ENCODE results near the gene RNF167. TPM values are rescaled to one million over a fixed set of nuclear protein-coding genes. Genes with fewer than 3 reads are reported as not detected.

The RNF167 gene
- total RNA-seq, 1 donor from 2014 or later: 98.8 TPM

GRCh38 chr17:4967539-4968485 is 27.7 kb downstream of the RNF167 start, which contains the start of gene SPAG7:
TSS of gene SPAG7 (minus strand) at chr17:4967817. CDS start at chr17:4967804, 13 bp downstream.
- no peak for TF ChIP-seq CTCF (conservative IDR thresholded peaks at IDR 0.05)
- Mint-ChIP-seq H3K4me1 (ENCODE audit: unreplicated experiment) (peaks cover 37% of the 10 kb centered on the region), H3K36me3 (peaks cover 20% of the 10 kb centered on the region), H3K9me3 (no peaks in the 10 kb centered on the region), H3K27ac (no peak within 1 kb of the TSS), H3K4me3 (no peak within 1 kb of the TSS), H3K27me3 (no peaks in the 10 kb centered on the region)
- DNase-seq (ENCODE audit: extremely low spot score, unreplicated experiment): peak; percentile 97

GRCh38 chr17:4968486-4969046 is 28.5 kb downstream of the RNF167 start:
- no peaks in the 10 kb centered on the region for H3K9me3 Mint-ChIP-seq
- H3K4me3 Mint-ChIP-seq: no peak overlapping the region
- peaks cover 41% of the 10 kb centered on the region for H3K4me1 Mint-ChIP-seq (ENCODE audit: unreplicated experiment)
- no peaks in the 10 kb centered on the region for H3K27me3 Mint-ChIP-seq
- no peak overlapping the region for H3K27ac Mint-ChIP-seq
- no peak for DNase-seq (ENCODE audit: extremely low spot score, unreplicated experiment)
- H3K36me3 Mint-ChIP-seq: peaks cover 21% of the 10 kb centered on the region
- no peak for TF ChIP-seq CTCF (conservative IDR thresholded peaks at IDR 0.05)

GRCh38 chr17:4969047-4969550 is 29.0 kb downstream of the RNF167 start:
- peaks cover 25% of the 10 kb centered on the region for H3K36me3 Mint-ChIP-seq
- H3K9me3 Mint-ChIP-seq: no peaks in the 10 kb centered on the region
- no peak for TF ChIP-seq CTCF (conservative IDR thresholded peaks at IDR 0.05)
- no peak overlapping the region for H3K4me3 Mint-ChIP-seq
- H3K27me3 Mint-ChIP-seq: no peaks in the 10 kb centered on the region
- no peak for DNase-seq (ENCODE audit: extremely low spot score, unreplicated experiment)
- H3K4me1 Mint-ChIP-seq (ENCODE audit: unreplicated experiment): peaks cover 41% of the 10 kb centered on the region
- no peak overlapping the region for H3K27ac Mint-ChIP-seq

- H3K9me3 Mint-ChIP-seq: no peaks in the 10 kb centered on the region
- DNase-seq (ENCODE audit: extremely low spot score, unreplicated experiment): no peak
- no peak for TF ChIP-seq CTCF (conservative IDR thresholded peaks at IDR 0.05)
- no peak overlapping the region for H3K4me3 Mint-ChIP-seq
- peaks cover 29% of the 10 kb centered on the region for H3K36me3 Mint-ChIP-seq
- peaks cover 41% of the 10 kb centered on the region for H3K4me1 Mint-ChIP-seq (ENCODE audit: unreplicated experiment)
- no peaks in the 10 kb centered on the region for H3K27me3 Mint-ChIP-seq
- no peak overlapping the region for H3K27ac Mint-ChIP-seq
Observed at GRCh38 chr17:4969551-4970173, 29.6 kb downstream of the RNF167 start.

- Mint-ChIP-seq H3K36me3 (peaks cover 26% of the 10 kb centered on the region), H3K27ac (peak overlapping the region; percentile 66), H3K27me3 (no peaks in the 10 kb centered on the region), H3K4me3 (peak overlapping the region; percentile 68), H3K4me1 (ENCODE audit: unreplicated experiment) (peaks cover 38% of the 10 kb centered on the region), H3K9me3 (no peaks in the 10 kb centered on the region)
- no peak for DNase-seq (ENCODE audit: extremely low spot score, unreplicated experiment)
- TF ChIP-seq CTCF (conservative IDR thresholded peaks at IDR 0.05): no peak
Observed at GRCh38 chr17:4970273-4970672, 30.2 kb downstream of the RNF167 start.
